Subcutaneous abdominal adipose tissue (tissue), 5 donors: ENCODE measurements around the gene RYR2.

Source experiments
- H3K27ac ChIP-seq: one replicate; pipeline ENCODE4 v1.7.0; 2013; ENCODE audit warnings: low read depth, mild to moderate bottlenecking, inconsistent platforms, low read length, moderate library complexity
- H3K27me3 ChIP-seq, 5 donors: one replicate each; pipeline ENCODE4 v1.7.0; 2013; ENCODE audit warnings: low read length in 5 of 5, inconsistent platforms in 1 of 5; ENCODE audit not compliant: control insufficient read depth in 5 of 5, insufficient read depth in 4 of 5
- H3K36me3 ChIP-seq, 5 donors: one replicate each; pipeline ENCODE4 v1.7.0; 2013; ENCODE audit warnings: low read length in 5 of 5; ENCODE audit not compliant: control insufficient read depth in 5 of 5, insufficient read depth in 5 of 5
- H3K4me1 ChIP-seq, 5 donors: one replicate each; pipeline ENCODE4 v1.7.0; 2013; ENCODE audit warnings: low read length in 5 of 5, mild to moderate bottlenecking in 3 of 5, moderate library complexity in 1 of 5; ENCODE audit not compliant: control insufficient read depth in 5 of 5, insufficient read depth in 5 of 5
- H3K4me3 ChIP-seq, 5 donors: one replicate each; pipeline ENCODE4 v1.7.0; 2013; ENCODE audit warnings: low read length in 5 of 5, low read depth in 1 of 5
- H3K9ac ChIP-seq, 5 donors: one replicate each; pipeline ENCODE4 v1.7.0; 2013; ENCODE audit warnings: low read length in 5 of 5, mild to moderate bottlenecking in 4 of 5, moderate library complexity in 3 of 5
- H3K9me3 ChIP-seq, 5 donors: one replicate each; pipeline ENCODE4 v1.7.0; 2013; ENCODE audit warnings: low read length in 5 of 5; ENCODE audit not compliant: control insufficient read depth in 5 of 5
- donor health status: healthy.
- donor health status: healthy.
- donor health status: healthy.
- donor health status: healthy.
- donor health status: healthy.

RYR2 gene

GRCh38 chr1:237007147-237007881 lies 34.7 kb upstream of the RYR2 start:
- H3K27ac ChIP-seq: no peak overlapping the region
- H3K36me3 ChIP-seq: no peaks in the 10 kb centered on the region
- H3K9me3 ChIP-seq: no peaks in the 10 kb centered on the region
- no peak overlapping the region for H3K4me3 ChIP-seq
- no peaks in the 10 kb centered on the region for H3K4me1 ChIP-seq
- H3K27me3 ChIP-seq: no peaks in the 10 kb centered on the region
- no peak overlapping the region for H3K9ac ChIP-seq

- Histone ChIP-seq H3K36me3 (no peaks in the 10 kb centered on the region), H3K4me3 (no peak overlapping the region), H3K27ac (no peak overlapping the region), H3K27me3 (peaks cover 0 to 2% (median 0%) of the 10 kb centered on the region in 5 donors), H3K4me1 (no peaks in the 10 kb centered on the region), H3K9me3 (no peaks in the 10 kb centered on the region), H3K9ac (no peak overlapping the region)
These were observed 32.4 kb upstream of the RYR2 start for GRCh38 chr1:237009611-237010010.

GRCh38 chr1:237011432-237011831 lies 30.6 kb upstream of the RYR2 start:
- no peaks in the 10 kb centered on the region for H3K36me3 ChIP-seq
- no peak overlapping the region for H3K27ac ChIP-seq
- no peak overlapping the region for H3K4me3 ChIP-seq
- H3K27me3 ChIP-seq: peaks cover 0 to 2% (median 0%) of the 10 kb centered on the region in 5 donors
- no peaks in the 10 kb centered on the region for H3K9me3 ChIP-seq
- no peak overlapping the region for H3K9ac ChIP-seq
- H3K4me1 ChIP-seq: no peaks in the 10 kb centered on the region

- H3K9me3 ChIP-seq: no peaks in the 10 kb centered on the region
- no peak overlapping the region for H3K9ac ChIP-seq
- no peak overlapping the region for H3K27ac ChIP-seq
- H3K36me3 ChIP-seq: no peaks in the 10 kb centered on the region
- no peaks in the 10 kb centered on the region for H3K4me1 ChIP-seq
- H3K27me3 ChIP-seq: peaks cover 0 to 2% (median 0%) of the 10 kb centered on the region in 5 donors
- H3K4me3 ChIP-seq: no peak overlapping the region
These were observed 29.6 kb upstream of the RYR2 start for GRCh38 chr1:237012361-237012760.

GRCh38 chr1:237012788-237013383 lies 29.1 kb upstream of the RYR2 start:
- no peak overlapping the region for H3K27ac ChIP-seq

GRCh38 chr1:237013608-237014007 lies 28.4 kb upstream of the RYR2 start:
- no peak overlapping the region for H3K9ac ChIP-seq
- no peaks in the 10 kb centered on the region for H3K9me3 ChIP-seq
- H3K4me1 ChIP-seq: no peaks in the 10 kb centered on the region
- no peaks in the 10 kb centered on the region for H3K36me3 ChIP-seq
- H3K27me3 ChIP-seq: peaks cover 0 to 2% (median 0%) of the 10 kb centered on the region in 5 donors
- no peak overlapping the region for H3K4me3 ChIP-seq
- no peak overlapping the region for H3K27ac ChIP-seq

More at GRCh38 chr1:237012788-237013383, 29.1 kb upstream of the RYR2 start:
- no peak overlapping the region for H3K9ac ChIP-seq
- H3K9me3 ChIP-seq: no peaks in the 10 kb centered on the region
- H3K4me1 ChIP-seq: no peaks in the 10 kb centered on the region
- no peak overlapping the region for H3K4me3 ChIP-seq
- H3K27me3 ChIP-seq: peaks cover 0 to 2% (median 0%) of the 10 kb centered on the region in 5 donors
- no peaks in the 10 kb centered on the region for H3K36me3 ChIP-seq

GRCh38 chr1:237016626-237017025 lies 25.4 kb upstream of the RYR2 start:
- H3K27me3 ChIP-seq: peaks cover 0 to 2% (median 0%) of the 10 kb centered on the region in 5 donors
- H3K4me3 ChIP-seq: no peak overlapping the region
- no peaks in the 10 kb centered on the region for H3K9me3 ChIP-seq
- H3K9ac ChIP-seq: no peak overlapping the region
- H3K36me3 ChIP-seq: no peaks in the 10 kb centered on the region
- no peak overlapping the region for H3K27ac ChIP-seq
- no peaks in the 10 kb centered on the region for H3K4me1 ChIP-seq

GRCh38 chr1:237018896-237019295 lies 23.1 kb upstream of the RYR2 start:
- Histone ChIP-seq H3K4me1 (no peaks in the 10 kb centered on the region), H3K27me3 (no peaks in the 10 kb centered on the region)

GRCh38 chr1:237025358-237026074 lies 16.5 kb upstream of the RYR2 start:
- Histone ChIP-seq H3K36me3 (no peaks in the 10 kb centered on the region), H3K27ac (no peak overlapping the region), H3K4me1 (no peaks in the 10 kb centered on the region), H3K4me3 (no peak overlapping the region), H3K9me3 (peaks cover 0 to 9% (median 2%) of the 10 kb centered on the region in 5 donors), H3K27me3 (no peaks in the 10 kb centered on the region), H3K9ac (no peak overlapping the region)

More at GRCh38 chr1:237018896-237019295, 23.1 kb upstream of the RYR2 start:
- Histone ChIP-seq H3K4me3 (no peak overlapping the region), H3K9me3 (no peaks in the 10 kb centered on the region), H3K36me3 (no peaks in the 10 kb centered on the region), H3K9ac (no peak overlapping the region), H3K27ac (no peak overlapping the region)

GRCh38 chr1:237029240-237029639 lies 12.7 kb upstream of the RYR2 start:
- H3K4me1 ChIP-seq: peaks cover 0 to 7% (median 0%) of the 10 kb centered on the region in 5 donors
- no peaks in the 10 kb centered on the region for H3K36me3 ChIP-seq
- no peak overlapping the region for H3K27ac ChIP-seq
- H3K9me3 ChIP-seq: peaks cover 0 to 9% (median 2%) of the 10 kb centered on the region in 5 donors
- no peak overlapping the region for H3K4me3 ChIP-seq
- no peaks in the 10 kb centered on the region for H3K27me3 ChIP-seq
- no peak overlapping the region for H3K9ac ChIP-seq
